Neural progenitor cell (in vitro differentiated cells): ENCODE measurements around the gene PTPRG. TPM values are rescaled to one million over a fixed set of nuclear protein-coding genes. Genes with fewer than 3 reads are reported as not detected.

Source experiments
- DNase-seq: peaks from one replicate; pipeline ENCODE4 v3.0.0-alpha.2; 2016; ENCODE audit warnings: low spot score
- H2AFZ ChIP-seq: fragments of 200-600 bp; sonication (generic); replicated peaks from 2 replicates; pipeline ENCODE4 v1.6.1; 2016; ENCODE audit warnings: antibody characterized with exemption
- H3F3A ChIP-seq: fragments of 200-600 bp; sonication (generic); 2 replicates; pipeline ENCODE4 v1.6.1; 2016; ENCODE audit warnings: antibody characterized with exemption, low read depth
- H3K27ac ChIP-seq: fragments of 200-600 bp; sonication (generic); 2 replicates; pipeline ENCODE4 v1.5.1; 2016; ENCODE audit warnings: mild to moderate bottlenecking
- H3K27me3 ChIP-seq: fragments of 200-600 bp; sonication (generic); 2 replicates; pipeline ENCODE4 v1.6.1; 2016; ENCODE audit warnings: mild to moderate bottlenecking, moderate library complexity
- H3K36me3 ChIP-seq: fragments of 200-600 bp; sonication (generic); 2 replicates; pipeline ENCODE4 v1.5.1; 2016
- H3K4me1 ChIP-seq: fragments of 200-600 bp; sonication (generic); 2 replicates; pipeline ENCODE4 v1.6.1; 2016; ENCODE audit warnings: mixed run types
- H3K4me2 ChIP-seq: fragments of 200-600 bp; sonication (generic); 2 replicates; pipeline ENCODE4 v1.6.1; 2016
- H3K4me3 ChIP-seq: fragments of 200-600 bp; sonication (generic); 2 replicates; pipeline ENCODE4 v1.5.1; 2016
- H3K79me2 ChIP-seq: fragments of 200-600 bp; sonication (generic); 2 replicates; pipeline ENCODE4 v1.6.1; 2016; ENCODE audit warnings: low read depth
- H3K9ac ChIP-seq: fragments of 200-600 bp; sonication (generic); 2 replicates; pipeline ENCODE4 v1.6.1; 2016
- H3K9me3 ChIP-seq: fragments of 200-600 bp; sonication (generic); 2 replicates; pipeline ENCODE4 v1.5.1; 2016; ENCODE audit warnings: low read depth
- H4K20me1 ChIP-seq: fragments of 200-600 bp; sonication (generic); 2 replicates; pipeline ENCODE4 v1.6.1; 2016; ENCODE audit warnings: low read depth
- H3K27ac Mint-ChIP-seq: 3 replicates; pipeline ENCODE4 v1.8.0; 2021; ENCODE audit warnings: mixed read lengths
- H3K27me3 Mint-ChIP-seq: 2 replicates; pipeline ENCODE4 v1.8.0; 2022; ENCODE audit warnings: low read depth, mild to moderate bottlenecking, inconsistent platforms, moderate library complexity, mixed read lengths; ENCODE audit not compliant: insufficient read depth
- H3K36me3 Mint-ChIP-seq: 3 replicates; pipeline ENCODE4 v1.8.0; 2021; ENCODE audit warnings: mixed read lengths
- H3K4me1 Mint-ChIP-seq: 3 replicates; pipeline ENCODE4 v1.8.0; 2021; ENCODE audit warnings: mixed read lengths
- H3K4me3 Mint-ChIP-seq: 3 replicates; pipeline ENCODE4 v1.8.0; 2021; ENCODE audit warnings: mild to moderate bottlenecking, moderate library complexity, mixed read lengths
- H3K9me3 Mint-ChIP-seq: 3 replicates; pipeline ENCODE4 v1.8.0; 2020; ENCODE audit warnings: mixed read lengths
- CTCF ChIP-seq: fragments of 200-600 bp; sonication (generic); IDR thresholded peaks from 2 replicates; pipeline ENCODE4 v1.5.1; 2017; ENCODE audit warnings: antibody characterized with exemption, mild to moderate bottlenecking
- EZH2 ChIP-seq: fragments of 200-600 bp; sonication (generic); IDR thresholded peaks from 2 replicates; pipeline ENCODE4 v1.6.1; 2017; ENCODE audit warnings: antibody characterized with exemption, mild to moderate bottlenecking, moderate library complexity
- EZH2phosphoT487 ChIP-seq: fragments of 200-600 bp; sonication (generic); IDR thresholded peaks from 2 replicates; pipeline ENCODE4 v1.6.1; 2017; ENCODE audit warnings: antibody characterized with exemption
- total RNA-seq: library from RNA; depleted of rRNA; stranded (reverse); fragments of >200 nt; gene quantifications from 2 replicates; pipeline ENCODE4 v1.2.3, GENCODE V29; 2015; ENCODE audit warnings: low replicate concordance

PTPRG gene
- total RNA-seq, 1 donor from 2014 or later: 65.3 TPM

- no peak overlapping the region for H3K27ac Mint-ChIP-seq
- peaks cover 5% of the 10 kb centered on the region for H3K36me3 ChIP-seq
- peaks cover 34% of the 10 kb centered on the region for H4K20me1 ChIP-seq
- H3K4me1 Mint-ChIP-seq: no peaks in the 10 kb centered on the region
- H3K9ac ChIP-seq: no peak overlapping the region
- no peaks in the 10 kb centered on the region for H3K27me3 ChIP-seq
- no peak overlapping the region for H3K4me3 ChIP-seq
- peaks cover 20% of the 10 kb centered on the region for H3K9me3 Mint-ChIP-seq
- H3K9me3 ChIP-seq: no peaks in the 10 kb centered on the region
- no peak for DNase-seq
- H3K4me3 Mint-ChIP-seq: no peak overlapping the region
- no peaks in the 10 kb centered on the region for H3F3A ChIP-seq
- H3K79me2 ChIP-seq: peaks cover 100% of the 10 kb centered on the region
- peaks cover 11% of the 10 kb centered on the region for H3K4me1 ChIP-seq
- H3K27me3 Mint-ChIP-seq: peaks cover 2% of the 10 kb centered on the region
- H3K27ac ChIP-seq: no peak overlapping the region
- H3K36me3 Mint-ChIP-seq: peaks cover 27% of the 10 kb centered on the region
- no peak overlapping the region for H2AFZ ChIP-seq
- TF ChIP-seq CTCF (no peak), EZH2phosphoT487 (no peak), EZH2 (no peak)
- no peak overlapping the region for H3K4me2 ChIP-seq
These were observed 87.1 kb downstream of the PTPRG start for GRCh38 chr3:61648481-61648880.

- Mint-ChIP-seq H3K27me3 (peaks cover 2% of the 10 kb centered on the region), H3K36me3 (peaks cover 21% of the 10 kb centered on the region), H3K4me3 (no peak overlapping the region), H3K9me3 (peaks cover 20% of the 10 kb centered on the region), H3K27ac (no peak overlapping the region), H3K4me1 (no peaks in the 10 kb centered on the region)
- peaks cover 99% of the 10 kb centered on the region for H3K79me2 ChIP-seq
- H3K27me3 ChIP-seq: no peaks in the 10 kb centered on the region
- peaks cover 39% of the 10 kb centered on the region for H4K20me1 ChIP-seq
- H3K4me1 ChIP-seq: peaks cover 11% of the 10 kb centered on the region
- no peak overlapping the region for H3K4me3 ChIP-seq
- H3K9ac ChIP-seq: no peak overlapping the region
- no peak overlapping the region for H3K4me2 ChIP-seq
- TF ChIP-seq CTCF (no peak), EZH2 (no peak), EZH2phosphoT487 (no peak)
- no peaks in the 10 kb centered on the region for H3F3A ChIP-seq
- H2AFZ ChIP-seq: no peak overlapping the region
- no peak for DNase-seq
- H3K27ac ChIP-seq: no peak overlapping the region
- peaks cover 5% of the 10 kb centered on the region for H3K36me3 ChIP-seq
- H3K9me3 ChIP-seq: no peaks in the 10 kb centered on the region
These were observed 88.2 kb downstream of the PTPRG start for GRCh38 chr3:61649381-61650170.

- Histone ChIP-seq H3K9me3 (no peaks in the 10 kb centered on the region), H3K27me3 (no peaks in the 10 kb centered on the region), H3K4me1 (peaks cover 11% of the 10 kb centered on the region), H2AFZ (no peak overlapping the region), H3K27ac (no peak overlapping the region), H3K79me2 (peaks cover 99% of the 10 kb centered on the region), H4K20me1 (peaks cover 43% of the 10 kb centered on the region), H3K36me3 (peaks cover 2% of the 10 kb centered on the region), H3K9ac (no peak overlapping the region), H3K4me3 (no peak overlapping the region), H3K4me2 (no peak overlapping the region), H3F3A (no peaks in the 10 kb centered on the region)
- peaks cover 15% of the 10 kb centered on the region for H3K9me3 Mint-ChIP-seq
- H3K27ac Mint-ChIP-seq: no peak overlapping the region
- H3K4me1 Mint-ChIP-seq: no peaks in the 10 kb centered on the region
- no peak for DNase-seq
- no peak overlapping the region for H3K4me3 Mint-ChIP-seq
- H3K36me3 Mint-ChIP-seq: peaks cover 21% of the 10 kb centered on the region
- H3K27me3 Mint-ChIP-seq: peaks cover 2% of the 10 kb centered on the region
- no peak for TF ChIP-seq EZH2phosphoT487
These were observed 88.9 kb downstream of the PTPRG start for GRCh38 chr3:61650276-61650675.

- Mint-ChIP-seq H3K4me1 (no peaks in the 10 kb centered on the region), H3K36me3 (peaks cover 16% of the 10 kb centered on the region), H3K4me3 (no peak overlapping the region), H3K27me3 (peaks cover 2% of the 10 kb centered on the region), H3K27ac (no peak overlapping the region), H3K9me3 (peaks cover 9% of the 10 kb centered on the region)
- Histone ChIP-seq H3K9ac (no peak overlapping the region), H3F3A (no peaks in the 10 kb centered on the region), H3K4me2 (no peak overlapping the region), H3K4me3 (no peak overlapping the region), H3K9me3 (no peaks in the 10 kb centered on the region), H3K36me3 (no peaks in the 10 kb centered on the region), H3K79me2 (peaks cover 99% of the 10 kb centered on the region), H3K27ac (no peak overlapping the region), H2AFZ (no peak overlapping the region), H3K27me3 (no peaks in the 10 kb centered on the region), H4K20me1 (peaks cover 49% of the 10 kb centered on the region), H3K4me1 (peaks cover 11% of the 10 kb centered on the region)
- TF ChIP-seq EZH2phosphoT487 (no peak), CTCF (no peak), EZH2 (no peak)
- no peak for DNase-seq
These were observed 89.5 kb downstream of the PTPRG start for GRCh38 chr3:61650719-61651410.
